Dendritic cell treated with granulocyte-macrophage colony-stimulating factor and Interleukin-4, amounts not matched to agents 40 ng/mL and 50 ng/mL, for 4 days (primary cell): ENCODE data around the gene CCDC85C.

ENCODE experiments used
- H3K27ac Mint-ChIP-seq: one replicate; pipeline ENCODE4 v1.8.0; 2022; ENCODE audit warnings: mild to moderate bottlenecking, mixed read lengths
- H3K27me3 Mint-ChIP-seq: one replicate; pipeline ENCODE4 v1.8.0; 2022; ENCODE audit warnings: mild to moderate bottlenecking, mixed read lengths
- H3K36me3 Mint-ChIP-seq: one replicate; pipeline ENCODE4 v1.8.0; 2022; ENCODE audit warnings: low read depth, mixed read lengths
- H3K4me1 Mint-ChIP-seq: one replicate; pipeline ENCODE4 v1.8.0; 2022; ENCODE audit warnings: low read depth, mixed read lengths
- H3K4me3 Mint-ChIP-seq: one replicate; pipeline ENCODE4 v1.8.0; 2022; ENCODE audit warnings: mild to moderate bottlenecking, moderate library complexity, mixed read lengths
- H3K9me3 Mint-ChIP-seq: one replicate; pipeline ENCODE4 v1.8.0; 2022; ENCODE audit warnings: mixed read lengths
- intact Hi-C: fragments of 100-400 bp; cut with micrococcal nuclease; formaldehyde crosslinking; loops from one replicate; pipeline ENCODE4 v1.15.0; 2022

CCDC85C gene

DNA sequence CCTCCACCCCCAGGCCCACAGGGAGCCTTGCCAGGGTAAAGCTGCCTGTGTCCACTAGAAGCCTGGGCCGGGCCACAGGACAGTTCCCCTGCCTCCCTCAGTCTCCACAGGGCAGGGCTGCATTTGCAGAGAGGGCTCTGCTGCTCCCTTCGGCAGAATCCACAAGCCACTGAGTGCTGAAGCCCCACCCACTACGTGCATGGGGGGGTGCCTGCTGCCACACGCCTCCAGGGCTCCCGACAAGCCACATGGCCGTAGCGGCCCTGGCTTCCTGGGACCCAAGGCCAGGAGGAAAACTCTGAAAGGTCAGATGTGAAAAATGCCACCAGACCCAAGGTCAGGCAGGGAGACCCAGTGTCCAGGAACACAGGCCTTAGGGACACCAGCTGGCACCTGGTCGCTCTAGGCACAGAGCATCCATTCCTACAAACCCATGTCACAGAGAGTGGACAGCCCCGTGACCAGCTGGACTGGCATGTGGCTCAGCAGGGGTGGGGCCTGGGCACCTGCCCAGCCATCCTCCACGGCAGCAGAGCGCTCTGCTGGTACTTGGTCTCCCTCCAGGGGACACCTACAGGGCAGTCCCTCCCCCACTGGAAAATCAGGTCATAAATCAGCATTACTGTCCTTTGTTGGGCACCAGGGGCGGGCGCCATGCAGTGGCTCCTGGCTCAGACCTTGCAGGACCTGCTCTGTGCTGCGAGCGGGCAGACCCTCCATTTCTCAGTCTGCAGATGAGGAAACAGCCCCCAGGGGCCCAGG is 42.9 kb downstream of the CCDC85C start:
- Mint-ChIP-seq H3K4me3 (no peak overlapping the region), H3K36me3 (no peaks in the 10 kb centered on the region), H3K4me1 (no peaks in the 10 kb centered on the region), H3K27me3 (peaks cover 4% of the 10 kb centered on the region), H3K27ac (no peak overlapping the region), H3K9me3 (no peaks in the 10 kb centered on the region)
- intact Hi-C loops = no loop called here

GRCh38 chr14:99560403-99560802 is 43.6 kb downstream of the CCDC85C start:
- Mint-ChIP-seq H3K27ac (no peak overlapping the region), H3K4me3 (no peak overlapping the region), H3K27me3 (peaks cover 4% of the 10 kb centered on the region), H3K4me1 (no peaks in the 10 kb centered on the region), H3K9me3 (no peaks in the 10 kb centered on the region), H3K36me3 (no peaks in the 10 kb centered on the region)
- intact Hi-C loops = no loop called here

- no peak overlapping the region for H3K27ac Mint-ChIP-seq
- intact Hi-C loops = no loop called here
Measured at GRCh38 chr14:99559286-99559990, 44.6 kb downstream of the CCDC85C start.

GRCh38 chr14:99556134-99556791 is 47.7 kb downstream of the CCDC85C start:
- no peak overlapping the region for H3K27ac Mint-ChIP-seq
- intact Hi-C loops = no loop called here

More at GRCh38 chr14:99559286-99559990, 44.6 kb downstream of the CCDC85C start:
- Mint-ChIP-seq H3K4me3 (no peak overlapping the region), H3K4me1 (no peaks in the 10 kb centered on the region), H3K9me3 (no peaks in the 10 kb centered on the region), H3K36me3 (no peaks in the 10 kb centered on the region), H3K27me3 (peaks cover 1% of the 10 kb centered on the region)

GRCh38 chr14:99554757-99555531 is 49.1 kb downstream of the CCDC85C start:
- no peaks in the 10 kb centered on the region for H3K4me1 Mint-ChIP-seq
- intact Hi-C loops = no loop called here
- H3K4me3 Mint-ChIP-seq = no peak overlapping the region
- no peaks in the 10 kb centered on the region for H3K27me3 Mint-ChIP-seq
- no peaks in the 10 kb centered on the region for H3K9me3 Mint-ChIP-seq
- H3K36me3 Mint-ChIP-seq = no peaks in the 10 kb centered on the region
- H3K27ac Mint-ChIP-seq = no peak overlapping the region

More at GRCh38 chr14:99556134-99556791, 47.7 kb downstream of the CCDC85C start:
- H3K4me3 Mint-ChIP-seq = no peak overlapping the region
- H3K27me3 Mint-ChIP-seq = no peaks in the 10 kb centered on the region
- H3K9me3 Mint-ChIP-seq = no peaks in the 10 kb centered on the region
- H3K4me1 Mint-ChIP-seq = no peaks in the 10 kb centered on the region
- no peaks in the 10 kb centered on the region for H3K36me3 Mint-ChIP-seq

DNA sequence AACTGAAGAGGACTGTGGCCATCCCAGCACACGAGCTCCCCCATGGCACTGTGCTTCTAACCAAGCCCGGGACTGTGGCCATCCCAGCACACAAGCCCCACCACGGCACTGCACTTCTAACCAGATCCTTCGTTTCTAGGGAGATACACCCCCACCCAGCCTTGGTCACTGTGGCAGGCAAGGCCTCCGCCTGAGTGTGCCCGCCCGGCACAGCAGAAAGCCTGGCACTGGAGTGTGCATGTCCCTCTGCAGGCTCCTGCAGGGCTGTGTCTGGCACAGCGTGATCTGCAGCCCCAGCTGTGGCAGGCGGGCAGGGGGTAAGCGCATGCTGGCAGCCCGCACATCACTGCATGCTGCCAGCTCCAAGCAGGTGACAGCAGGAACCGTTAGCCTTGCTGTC is 49.8 kb downstream of the CCDC85C start:
- Mint-ChIP-seq H3K27ac (no peak overlapping the region), H3K9me3 (no peaks in the 10 kb centered on the region), H3K4me1 (no peaks in the 10 kb centered on the region), H3K4me3 (no peak overlapping the region), H3K36me3 (no peaks in the 10 kb centered on the region), H3K27me3 (no peaks in the 10 kb centered on the region)
- intact Hi-C loops = no loop called here

DNA sequence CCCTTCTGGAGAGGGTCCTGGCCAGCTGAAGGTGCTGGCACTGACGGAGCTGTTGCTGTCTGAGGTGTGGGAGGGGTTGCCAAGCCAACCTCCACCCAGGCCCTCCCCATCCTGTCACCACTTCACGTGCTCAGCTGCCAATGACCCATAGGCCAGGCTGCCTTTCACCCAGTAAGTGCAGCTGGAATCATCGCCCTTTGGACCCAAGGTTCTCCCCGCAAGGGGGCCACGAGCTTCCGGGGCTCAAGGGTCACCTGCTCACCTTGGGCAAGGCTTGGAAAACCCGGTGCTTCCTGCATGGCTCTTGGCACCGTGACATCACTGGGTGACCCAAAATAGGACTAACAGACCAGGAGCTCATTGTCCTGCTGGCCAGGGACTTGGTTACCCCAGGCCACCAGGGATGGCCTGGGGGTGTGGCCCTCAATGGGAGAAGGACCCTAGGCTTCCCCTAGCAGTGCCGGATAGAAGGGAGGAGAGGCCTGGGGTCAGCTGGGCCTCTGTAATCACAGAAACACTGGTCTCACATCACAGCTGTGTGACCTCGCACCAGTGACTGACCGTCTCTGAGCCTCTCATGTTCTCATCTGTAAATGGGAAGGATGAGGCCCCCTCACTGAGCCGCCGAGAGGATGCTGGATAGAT is 51.3 kb downstream of the CCDC85C start:
- Mint-ChIP-seq H3K36me3 (no peaks in the 10 kb centered on the region), H3K4me3 (no peak overlapping the region), H3K27ac (no peak overlapping the region), H3K27me3 (no peaks in the 10 kb centered on the region), H3K4me1 (no peaks in the 10 kb centered on the region), H3K9me3 (no peaks in the 10 kb centered on the region)
- intact Hi-C loops = no loop called here

- no peaks in the 10 kb centered on the region for H3K27me3 Mint-ChIP-seq
- no peaks in the 10 kb centered on the region for H3K36me3 Mint-ChIP-seq
- no peaks in the 10 kb centered on the region for H3K9me3 Mint-ChIP-seq
- intact Hi-C loops = no loop called here
- no peak overlapping the region for H3K4me3 Mint-ChIP-seq
- H3K27ac Mint-ChIP-seq = no peak overlapping the region
- H3K4me1 Mint-ChIP-seq = no peaks in the 10 kb centered on the region
Measured at GRCh38 chr14:99552021-99552553, 51.9 kb downstream of the CCDC85C start.

DNA sequence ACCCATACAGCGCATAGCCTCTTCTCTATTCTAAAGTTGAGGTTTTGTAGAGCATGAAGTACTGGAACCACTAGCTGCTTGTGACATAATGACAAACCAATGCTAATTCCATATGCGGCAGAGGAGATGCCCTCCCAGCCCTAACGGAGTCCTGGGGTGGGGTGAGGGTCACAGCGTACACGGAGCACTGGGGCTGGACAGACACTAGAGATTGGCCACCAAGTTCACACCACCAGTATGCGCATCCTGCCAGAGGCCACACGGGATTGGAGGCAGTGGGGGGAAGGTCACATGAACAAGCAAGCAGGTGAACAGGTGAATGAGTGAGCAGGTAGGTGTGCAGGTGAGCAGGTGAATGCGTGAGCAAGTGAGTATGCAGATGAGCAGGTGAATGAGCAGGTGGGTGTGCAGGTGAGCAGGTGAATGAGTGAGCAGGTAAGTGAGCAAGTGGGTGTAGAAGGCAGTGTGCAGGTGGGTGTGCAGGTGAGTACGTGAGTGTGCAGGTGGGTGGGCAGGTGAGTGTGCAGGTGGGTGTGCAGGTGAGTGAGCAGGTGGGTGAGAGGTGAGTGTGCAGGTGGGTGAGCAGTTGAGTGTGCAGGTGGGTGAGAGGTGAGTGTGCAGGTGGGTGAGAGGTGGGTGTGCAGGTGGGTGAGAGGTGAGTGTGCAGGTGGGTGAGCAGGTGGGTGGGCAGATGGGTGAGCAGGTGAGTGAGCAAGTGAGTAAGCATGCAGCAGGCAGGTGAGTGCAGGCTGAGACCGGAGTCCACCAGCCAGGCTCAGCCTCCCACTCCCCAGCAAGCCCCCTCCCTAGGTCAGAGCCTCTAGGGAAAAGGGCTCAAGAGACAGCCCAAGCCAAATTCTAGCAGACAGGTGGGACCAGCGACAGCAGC is 52.7 kb downstream of the CCDC85C start:
- no peaks in the 10 kb centered on the region for H3K9me3 Mint-ChIP-seq
- no peaks in the 10 kb centered on the region for H3K27me3 Mint-ChIP-seq
- H3K27ac Mint-ChIP-seq = no peak overlapping the region
- H3K4me3 Mint-ChIP-seq = no peak overlapping the region
- H3K4me1 Mint-ChIP-seq = no peaks in the 10 kb centered on the region
- intact Hi-C loops = no loop called here
- H3K36me3 Mint-ChIP-seq = no peaks in the 10 kb centered on the region

DNA sequence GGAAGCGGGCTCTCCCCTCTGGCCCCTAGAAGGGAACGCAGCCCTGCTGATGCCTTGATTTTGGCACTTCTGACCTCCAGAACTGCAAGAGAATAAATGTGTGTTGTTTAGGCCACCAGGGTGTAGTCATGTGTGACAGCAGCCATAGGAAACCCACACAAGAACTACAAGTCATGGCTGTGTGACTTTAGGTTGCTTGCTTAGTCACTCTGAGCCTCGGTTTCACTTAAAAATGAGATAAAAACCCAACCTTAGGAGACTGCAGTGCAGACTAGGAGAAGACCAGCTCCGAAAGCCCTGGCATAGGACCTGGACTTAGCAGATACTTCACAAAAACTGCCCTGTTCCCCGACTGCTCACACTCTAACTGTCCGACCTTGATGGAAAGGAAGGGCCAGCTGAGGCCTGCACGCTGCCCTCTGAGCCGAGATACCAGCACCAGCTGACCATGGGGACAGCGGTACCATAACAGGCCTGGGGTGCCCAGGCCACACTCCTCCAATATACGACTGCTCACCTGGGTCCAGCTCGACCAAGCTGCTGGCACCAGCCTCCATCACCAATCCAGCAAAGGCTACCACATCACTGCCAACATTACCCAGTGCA is 53.5 kb downstream of the CCDC85C start:
- no peaks in the 10 kb centered on the region for H3K4me1 Mint-ChIP-seq
- intact Hi-C loops = no loop called here
- H3K36me3 Mint-ChIP-seq = no peaks in the 10 kb centered on the region
- no peak overlapping the region for H3K27ac Mint-ChIP-seq
- no peaks in the 10 kb centered on the region for H3K27me3 Mint-ChIP-seq
- no peak overlapping the region for H3K4me3 Mint-ChIP-seq
- no peaks in the 10 kb centered on the region for H3K9me3 Mint-ChIP-seq

DNA sequence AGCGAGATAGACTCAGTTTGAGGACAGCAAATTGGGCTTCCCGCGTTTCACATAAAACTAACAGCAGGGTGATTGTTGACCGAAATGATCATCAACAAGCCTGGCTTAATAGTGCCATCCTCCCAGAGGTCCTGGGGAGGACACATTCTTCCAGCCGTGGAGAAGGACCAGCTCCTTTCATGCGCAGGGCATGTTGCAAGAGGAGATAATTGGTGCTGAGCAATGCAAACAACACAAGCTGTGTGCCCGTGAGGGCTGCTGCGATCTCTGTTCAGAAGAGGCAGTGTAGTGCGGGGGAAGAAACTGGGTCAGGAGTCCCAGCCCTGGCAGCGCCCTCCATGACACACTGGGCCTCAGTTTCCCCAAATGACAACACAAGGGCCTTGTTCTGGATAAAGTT is 54.3 kb downstream of the CCDC85C start:
- H3K4me3 Mint-ChIP-seq = no peak overlapping the region
- intact Hi-C loops = no loop called here

GRCh38 chr14:99548871-99549515 is 55.0 kb downstream of the CCDC85C start:
- Mint-ChIP-seq H3K9me3 (no peaks in the 10 kb centered on the region), H3K36me3 (no peaks in the 10 kb centered on the region)
- intact Hi-C loops = no loop called here

More for the DNA sequence above, 54.3 kb downstream of the CCDC85C start:
- Mint-ChIP-seq H3K4me1 (no peaks in the 10 kb centered on the region), H3K27me3 (no peaks in the 10 kb centered on the region), H3K36me3 (no peaks in the 10 kb centered on the region), H3K27ac (no peak overlapping the region), H3K9me3 (no peaks in the 10 kb centered on the region)

More at GRCh38 chr14:99548871-99549515, 55.0 kb downstream of the CCDC85C start:
- H3K27ac Mint-ChIP-seq = no peak overlapping the region
- H3K27me3 Mint-ChIP-seq = no peaks in the 10 kb centered on the region
- no peaks in the 10 kb centered on the region for H3K4me1 Mint-ChIP-seq
- no peak overlapping the region for H3K4me3 Mint-ChIP-seq
